Daoy (cell line): Measurements from ENCODE around the gene GTF3C5. TPM values are rescaled to one million over a fixed set of nuclear protein-coding genes. Genes with fewer than 3 reads are reported as not detected.
"Not testable (repeated sequence)": the region's sequence is repeated elsewhere in the genome, so short reads cannot be mapped to it uniquely, and the experiment has no call there.

Experiments
- DNase-seq: peaks from one replicate; pipeline ENCODE4 v3.0.0-alpha.2; 2015; ENCODE audit warnings: low read depth
- total RNA-seq: library from RNA; depleted of rRNA; stranded (reverse); fragments of >200 nt; shearing (Covaris generic); gene quantifications from 2 replicates; pipeline ENCODE4 v1.2.3, GENCODE V29; 2014

The GTF3C5 gene
- total RNA-seq, 1 experiment from 2014 or later = 118 TPM

DNA sequence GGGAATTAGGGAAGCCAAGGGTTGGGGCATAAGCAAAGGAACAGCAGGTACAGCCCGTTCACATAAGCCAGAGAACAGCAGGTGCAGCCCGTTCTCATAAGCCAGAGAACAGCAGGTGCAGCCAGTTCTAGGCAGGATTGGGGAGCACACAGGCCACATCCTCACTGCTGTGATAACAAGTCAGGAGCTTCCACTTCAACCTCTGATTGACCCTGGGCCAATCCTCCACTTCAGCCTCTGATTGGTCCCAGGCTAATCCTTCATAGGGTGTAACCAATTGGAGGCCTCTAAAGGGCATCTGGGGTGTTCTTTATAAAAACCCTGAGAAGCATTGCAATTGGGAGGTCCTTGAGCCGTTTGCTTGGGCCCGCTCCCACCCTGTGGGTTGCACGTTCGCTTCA lies 58.5 kb downstream of the GTF3C5 start:
- DNase-seq = no peak

DNA sequence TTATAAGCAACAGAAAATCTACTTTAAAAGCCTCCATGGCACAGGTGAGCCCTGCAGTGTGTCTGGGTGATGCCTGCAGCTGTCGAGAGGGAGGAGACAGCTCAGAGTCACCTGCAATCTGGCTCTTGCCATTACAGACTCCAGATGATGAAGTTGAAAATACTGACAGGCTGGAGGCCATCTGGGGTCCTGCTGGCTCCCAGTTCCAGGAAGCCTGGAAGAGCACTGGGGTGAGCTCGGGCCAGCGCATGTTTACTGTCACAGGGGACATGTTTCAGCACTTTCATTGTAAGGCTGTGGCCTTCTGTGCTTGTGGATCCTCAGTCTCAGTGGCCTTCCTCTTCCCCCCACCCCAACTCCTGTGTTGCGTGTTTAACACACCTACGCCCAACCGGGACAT lies 59.4 kb downstream of the GTF3C5 start:
- no peak for DNase-seq

DNA sequence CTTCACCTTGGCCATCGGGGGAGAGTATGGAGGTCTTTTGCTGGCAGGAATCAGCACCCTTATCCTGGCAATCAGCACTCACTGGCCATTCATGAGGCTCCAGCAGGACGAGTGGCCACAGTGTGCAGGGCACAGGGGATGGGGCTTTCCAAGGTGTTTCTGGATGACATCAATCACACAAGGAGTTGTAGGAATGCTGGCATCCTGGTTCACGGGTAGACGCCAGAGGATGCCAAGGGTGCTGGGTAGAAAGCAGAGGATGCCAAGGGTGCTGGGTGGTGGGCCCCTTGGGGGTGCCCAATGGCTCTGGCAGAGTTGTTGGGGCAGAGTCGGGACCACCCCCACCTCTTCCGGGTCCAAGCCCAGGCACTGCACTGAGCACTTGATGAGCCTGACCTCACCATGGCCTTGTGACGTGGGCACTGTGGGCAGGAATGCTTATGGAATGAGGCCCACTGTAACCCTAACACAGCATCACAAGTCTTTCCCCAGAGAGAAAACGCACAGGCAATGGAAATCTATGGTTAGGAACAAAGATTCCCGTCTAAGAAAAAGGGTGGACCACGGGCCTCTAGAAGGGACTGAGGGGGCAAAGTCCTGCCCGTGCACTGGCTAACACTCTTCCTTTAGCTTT lies 60.1 kb downstream of the GTF3C5 start:
- no peak for DNase-seq

DNA sequence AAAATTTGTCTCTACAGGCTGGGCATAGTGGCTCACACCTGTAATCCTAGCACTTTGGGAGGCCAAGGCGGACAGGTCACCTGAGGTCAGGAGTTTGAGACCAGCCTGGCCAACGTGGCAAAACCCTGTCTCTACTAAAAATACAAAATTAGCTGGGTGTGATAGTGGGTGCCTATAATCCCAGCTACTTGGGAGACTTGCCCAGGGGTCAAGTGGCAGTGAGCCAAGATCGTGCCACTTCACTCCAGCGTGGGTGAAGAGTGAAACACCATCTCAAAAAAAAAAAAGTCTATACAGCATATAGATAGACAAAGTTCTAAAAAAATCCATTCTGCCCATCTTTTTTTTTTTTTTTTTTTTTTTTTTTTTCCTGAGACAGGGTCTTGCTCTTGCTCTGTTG lies 63.6 kb downstream of the GTF3C5 start:
- DNase-seq = not testable (repeated sequence)

DNA sequence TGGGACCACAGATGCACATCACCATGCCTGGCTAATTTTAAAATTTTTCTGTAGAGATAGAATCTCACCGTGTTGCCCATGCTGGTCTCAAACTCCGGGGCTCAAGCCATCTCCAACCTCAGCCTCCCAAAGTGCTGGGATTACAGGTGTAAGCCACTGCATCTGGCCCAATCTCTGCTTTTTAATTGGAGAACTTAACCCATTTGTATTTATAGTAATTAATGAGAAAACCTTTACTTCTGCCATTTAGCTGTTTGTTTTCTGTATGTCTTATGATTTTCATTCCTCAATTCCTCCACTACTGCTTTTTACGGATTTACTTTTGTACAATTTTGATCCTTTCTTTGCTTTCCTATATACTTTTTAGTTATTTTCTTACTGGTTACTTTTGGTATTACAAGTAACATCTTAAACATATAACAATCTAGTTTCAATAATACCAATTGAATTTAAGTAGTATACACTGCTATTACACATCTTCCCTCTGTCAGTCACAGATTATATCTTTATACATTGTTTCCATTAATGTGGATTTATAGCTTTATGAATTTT lies 64.1 kb downstream of the GTF3C5 start:
- no peak for DNase-seq

DNA sequence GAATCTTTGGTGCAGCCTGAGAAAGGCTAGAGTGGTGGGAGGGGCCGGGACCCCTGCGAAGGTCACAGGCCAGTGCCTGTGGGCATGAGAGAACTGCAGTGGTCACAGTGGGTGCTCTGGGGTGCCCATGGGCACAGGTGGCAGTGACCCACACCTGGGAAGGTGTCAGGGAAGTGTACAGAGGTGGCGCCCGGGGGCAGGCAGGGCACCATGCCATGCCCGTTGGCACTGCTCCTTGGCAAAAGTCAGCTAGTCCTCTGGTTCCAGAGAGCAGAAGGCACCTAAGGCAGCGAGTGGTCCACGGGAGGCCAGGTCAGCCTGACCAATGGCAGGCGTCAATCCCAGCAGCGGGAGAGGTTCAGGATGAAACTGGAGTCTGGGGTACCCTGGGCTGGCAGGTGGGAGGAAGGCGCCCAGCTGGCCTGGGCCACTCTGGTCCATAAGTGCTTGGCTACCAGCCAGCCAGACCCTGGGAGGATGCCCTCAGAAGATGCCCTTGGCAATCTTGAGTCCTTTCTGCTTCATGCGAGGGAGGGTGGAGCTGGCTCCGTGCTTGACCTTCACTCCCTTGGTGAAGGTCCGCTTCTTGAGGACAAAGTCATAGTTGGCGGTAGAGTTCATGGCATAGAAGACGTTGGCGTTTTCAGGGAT lies 67.4 kb downstream of the GTF3C5 start:
- DNase-seq = no peak

DNA sequence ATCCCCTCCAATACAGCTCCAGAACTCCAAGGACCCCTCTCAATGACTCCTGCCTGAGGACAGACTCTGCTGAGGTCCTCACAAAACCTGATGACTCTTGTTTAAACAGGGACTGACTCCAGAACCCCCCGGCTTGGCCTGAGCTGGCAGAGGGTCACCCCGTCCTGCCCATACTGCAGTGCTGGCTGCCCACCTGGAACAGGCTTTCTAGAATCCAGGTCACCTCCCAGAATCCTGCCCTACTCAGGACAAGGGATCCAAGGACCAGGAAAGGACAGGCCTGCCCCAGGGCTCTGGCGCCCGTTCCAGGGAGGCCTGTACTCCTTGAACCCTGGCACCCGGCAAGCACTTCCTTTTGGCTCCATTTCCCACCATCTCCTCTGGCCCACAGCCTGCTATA lies 68.1 kb downstream of the GTF3C5 start:
- DNase-seq = no peak

DNA sequence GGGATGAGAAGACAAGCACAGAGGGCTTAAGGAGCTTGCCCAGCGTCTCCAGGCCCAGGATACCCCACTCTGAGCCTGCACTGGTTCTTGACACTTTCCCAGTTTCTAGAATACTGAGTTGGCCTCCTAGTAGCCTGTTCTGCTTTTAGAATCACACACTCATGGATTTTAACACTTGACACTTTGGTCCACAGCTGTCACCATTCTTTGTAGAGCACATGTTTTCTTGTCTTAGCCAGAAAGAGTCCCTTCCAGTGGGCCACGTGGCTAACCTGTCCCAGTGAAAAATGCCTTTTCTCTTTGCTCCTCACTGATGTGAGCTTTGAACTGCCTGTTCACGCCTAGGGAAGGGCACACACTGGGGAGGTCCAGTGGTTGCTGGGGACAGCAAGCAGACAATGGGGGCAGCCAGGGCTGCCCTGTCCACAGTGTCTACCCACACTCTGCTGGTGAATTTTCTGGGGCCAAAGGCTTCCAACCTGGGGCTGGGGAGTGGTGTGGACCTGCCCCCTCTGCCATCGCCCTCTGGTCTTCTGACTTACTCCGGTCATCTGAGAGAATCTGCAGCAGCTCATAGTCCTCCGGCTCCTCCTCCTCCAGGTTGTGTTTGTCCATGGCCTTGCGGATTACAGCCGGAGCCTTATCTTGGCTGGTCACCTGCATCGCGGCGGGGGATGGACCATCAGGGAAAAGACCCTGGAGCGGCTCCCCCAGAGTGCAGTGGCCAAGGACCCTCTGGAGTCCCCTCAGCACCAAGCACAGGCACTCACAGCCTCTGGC lies 69.1 kb downstream of the GTF3C5 start:
- DNase-seq = no peak

DNA sequence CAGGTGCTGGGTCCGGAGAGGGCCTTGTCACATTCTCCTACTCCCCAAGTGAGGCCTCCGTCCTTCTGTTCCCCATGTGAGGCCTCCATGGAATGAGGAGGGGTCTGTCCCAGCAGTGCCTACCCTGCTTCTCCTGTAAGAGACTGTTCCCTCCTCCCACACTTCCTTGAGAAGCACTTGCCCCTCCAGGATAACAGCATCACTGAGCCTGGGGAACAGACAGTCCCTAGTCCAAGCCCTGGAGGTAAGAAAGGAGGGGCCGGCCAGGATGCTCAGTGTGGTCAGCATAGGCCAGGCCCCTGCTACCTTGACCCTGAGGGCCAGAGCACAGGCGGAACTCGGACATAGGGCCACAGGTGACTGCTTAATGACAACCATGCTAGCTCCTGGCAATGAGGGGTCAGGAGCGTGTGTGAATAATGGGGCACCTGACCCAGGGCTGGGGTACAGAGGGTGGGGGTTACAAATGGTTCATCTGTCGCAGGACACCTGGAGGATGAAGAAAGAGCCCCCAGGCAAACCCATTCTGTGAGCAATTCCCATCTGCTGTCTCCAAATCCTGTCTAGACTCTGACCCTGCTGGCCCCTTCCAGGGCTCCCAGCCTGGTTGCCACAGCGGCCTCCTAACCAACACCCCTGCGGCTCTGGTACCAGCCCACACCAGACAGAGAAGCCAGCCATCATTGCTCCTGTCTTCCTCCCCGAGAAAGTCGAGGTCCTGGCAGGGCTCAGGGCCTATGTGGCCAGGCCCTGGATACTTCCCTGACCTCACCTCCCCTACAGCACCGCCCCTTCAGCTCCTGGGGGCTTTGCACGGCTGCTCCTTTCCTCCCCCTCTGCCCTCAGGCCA lies 69.9 kb downstream of the GTF3C5 start:
- no peak for DNase-seq

DNA sequence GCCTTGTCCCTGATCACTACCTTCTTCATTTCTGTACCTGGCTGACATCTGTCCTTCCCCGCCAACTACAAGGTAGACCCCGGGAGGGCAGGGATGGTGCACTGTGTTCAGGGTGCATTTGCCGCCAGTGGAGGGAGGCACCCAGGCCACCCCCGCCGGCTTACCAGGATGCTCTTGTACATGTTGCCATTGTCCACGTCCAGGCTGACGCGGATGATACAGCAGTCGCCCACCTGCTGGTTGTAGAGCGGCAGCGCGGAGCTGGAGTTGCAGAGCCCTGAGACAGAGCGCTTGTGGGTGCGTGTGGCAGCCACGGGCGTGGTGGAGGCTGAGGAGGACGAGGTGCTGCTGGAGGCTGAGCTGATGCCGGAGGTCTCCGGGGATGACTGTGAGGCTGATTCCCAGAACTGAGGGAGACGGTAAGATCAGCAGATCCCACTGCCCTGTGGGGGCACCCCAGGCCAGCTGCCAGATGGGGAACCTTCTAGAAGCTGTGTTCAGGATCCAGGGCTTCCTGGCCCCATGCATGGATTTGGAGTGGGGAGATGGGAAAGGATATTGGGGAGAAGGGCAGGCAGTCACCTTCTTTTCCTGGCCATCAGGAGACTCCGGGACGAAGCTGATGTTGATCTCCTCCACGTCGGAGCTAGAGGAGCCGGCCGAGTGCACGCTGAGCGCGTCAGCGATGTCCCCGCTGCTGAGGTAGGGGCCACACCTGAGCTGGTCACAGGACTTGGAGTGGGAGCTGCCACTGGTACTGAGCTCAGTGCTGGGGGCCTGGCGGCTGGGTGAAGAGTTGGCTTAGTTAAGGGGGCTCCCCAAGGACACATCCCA lies 70.8 kb downstream of the GTF3C5 start:
- DNase-seq = no peak

DNA sequence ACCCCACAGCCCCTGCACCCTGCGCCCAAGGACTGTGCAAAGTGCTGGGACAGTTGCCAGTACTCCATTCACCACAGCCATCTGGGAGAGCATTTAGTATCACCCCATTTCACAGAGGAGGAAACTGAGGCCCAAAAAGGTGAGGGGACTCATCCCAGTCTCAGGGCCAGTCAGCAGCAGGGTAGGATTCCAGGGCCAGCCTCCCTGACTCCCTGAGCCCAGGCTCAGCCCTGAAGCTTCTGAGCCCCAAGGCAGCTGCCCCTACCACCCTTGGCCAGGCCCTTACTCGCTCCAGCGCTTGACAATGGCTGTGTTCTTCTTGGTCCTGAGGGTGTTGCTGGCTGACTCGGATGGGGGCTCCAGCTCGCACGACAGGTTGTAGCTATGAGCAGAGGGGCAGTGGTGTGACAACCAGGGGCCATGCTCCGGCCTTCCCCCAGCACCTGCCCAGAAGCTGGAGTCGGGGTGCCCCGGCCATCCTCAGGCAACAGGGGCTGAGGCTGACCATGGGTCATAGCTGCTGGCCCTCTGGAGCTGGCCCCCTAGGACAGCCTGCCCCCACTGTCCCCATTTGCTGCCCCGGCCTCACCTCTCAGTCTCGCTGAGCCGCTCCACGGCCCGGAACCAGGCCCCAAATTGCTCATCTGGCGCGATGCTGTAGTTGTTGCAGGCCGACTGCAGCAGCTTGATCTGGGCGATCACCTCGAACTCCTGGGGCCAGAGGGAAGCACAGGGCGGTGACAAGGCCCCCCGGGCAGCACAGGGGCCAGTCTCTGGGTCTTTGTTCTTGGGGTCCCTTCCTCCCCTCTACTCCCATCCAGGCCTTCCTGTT lies 71.6 kb downstream of the GTF3C5 start:
- no peak for DNase-seq

DNA sequence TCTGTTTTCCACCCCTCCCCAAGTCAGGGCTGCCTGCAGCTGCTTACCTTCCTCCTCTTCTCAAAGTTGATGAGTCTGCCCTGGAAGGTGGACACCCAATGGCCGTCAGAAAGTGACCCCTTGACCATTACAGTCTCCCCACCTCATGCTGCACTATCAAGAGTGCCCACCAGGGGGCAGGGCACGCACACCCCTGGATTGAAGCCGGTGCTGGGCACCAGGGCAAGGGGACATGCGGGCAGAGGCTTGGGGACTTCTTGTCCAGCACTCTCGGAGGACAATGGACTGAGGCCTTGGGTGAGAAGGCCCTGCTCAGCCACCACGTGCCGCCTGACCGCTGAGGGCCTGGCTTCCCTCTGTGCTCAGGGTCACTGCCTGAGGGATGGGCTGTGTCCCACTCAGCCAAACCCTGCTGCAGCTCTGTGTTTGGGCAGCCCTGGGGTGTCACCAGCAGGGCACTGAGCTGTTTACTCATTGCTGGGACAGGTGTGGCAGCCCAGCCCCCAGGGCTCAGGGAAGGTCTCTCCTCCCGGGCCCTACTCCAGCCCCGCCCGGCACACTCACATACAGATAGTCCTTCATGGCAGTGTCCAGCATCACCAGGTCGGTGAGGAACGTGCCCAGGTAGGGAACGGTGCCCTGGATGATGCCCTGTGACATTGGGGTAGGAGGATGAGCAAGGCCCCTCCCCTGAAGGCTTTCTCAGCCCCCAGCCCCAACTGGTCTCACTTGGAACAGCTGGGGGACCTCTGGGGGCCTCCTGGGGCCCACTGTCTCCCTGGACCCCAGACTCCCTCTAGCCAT lies 72.6 kb downstream of the GTF3C5 start:
- DNase-seq = peak; percentile 50

DNA sequence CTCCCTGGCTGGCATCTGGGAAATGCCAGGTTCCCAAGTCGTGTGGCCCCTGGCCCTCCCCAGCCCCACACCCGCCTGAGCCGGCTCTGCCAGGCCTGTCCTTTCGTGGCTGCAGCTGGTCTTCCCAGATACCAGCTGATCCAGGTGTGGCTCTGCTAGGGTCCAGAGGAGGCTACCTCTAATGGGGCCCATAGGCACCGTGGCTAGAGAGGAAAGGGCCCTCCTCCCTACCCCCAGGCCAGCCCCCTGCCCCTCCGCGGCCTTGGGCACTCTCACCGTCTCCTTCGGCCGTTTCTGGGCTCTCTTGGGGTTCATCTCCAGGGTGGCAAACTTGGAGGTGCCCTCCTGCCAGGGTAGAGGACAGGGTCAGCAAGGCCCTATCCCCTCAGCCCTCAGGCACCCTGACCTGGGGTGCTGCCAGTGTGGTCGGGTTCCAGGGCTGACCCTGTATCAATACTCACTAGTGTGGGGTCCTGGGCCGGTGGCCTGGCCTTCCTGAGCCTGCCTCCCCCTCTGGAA lies 73.2 kb downstream of the GTF3C5 start:
- peak; percentile 1 for DNase-seq

DNA sequence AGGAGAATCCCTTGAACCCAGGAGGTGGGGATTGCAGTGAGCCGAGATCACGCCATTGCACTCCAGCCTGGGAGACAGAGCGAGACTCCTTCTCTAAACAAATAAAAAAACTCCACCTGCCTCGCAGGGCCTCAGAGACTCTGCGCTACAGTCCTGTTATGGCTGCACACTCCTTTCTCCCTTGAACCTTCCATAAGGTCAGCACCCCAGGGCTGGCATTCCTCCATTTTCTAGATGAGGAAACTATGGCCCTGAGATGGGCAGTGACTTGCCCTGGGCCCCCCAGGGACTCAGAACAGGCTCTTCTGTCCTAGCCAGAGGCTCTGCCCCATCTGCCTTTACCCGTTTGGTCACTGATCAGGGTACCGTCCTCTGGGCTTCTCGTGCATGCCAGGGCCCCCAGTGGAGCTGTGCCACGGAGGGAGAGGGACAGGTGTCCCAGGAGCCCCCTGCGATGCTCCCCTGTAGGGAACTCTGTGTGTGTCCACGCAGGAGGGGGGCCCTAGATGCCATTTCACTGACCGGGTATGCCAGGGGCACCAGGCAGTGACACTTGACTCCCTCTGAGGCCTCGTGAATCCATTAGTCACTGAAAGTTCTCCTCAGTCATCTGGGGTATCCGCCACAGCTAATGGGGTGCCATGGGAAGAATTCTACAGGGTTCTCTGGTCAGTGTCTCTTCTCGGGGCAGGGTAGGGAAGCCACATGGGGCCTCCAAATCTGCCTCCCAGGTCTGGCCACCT lies 74.1 kb downstream of the GTF3C5 start:
- peak; percentile 1 for DNase-seq

DNA sequence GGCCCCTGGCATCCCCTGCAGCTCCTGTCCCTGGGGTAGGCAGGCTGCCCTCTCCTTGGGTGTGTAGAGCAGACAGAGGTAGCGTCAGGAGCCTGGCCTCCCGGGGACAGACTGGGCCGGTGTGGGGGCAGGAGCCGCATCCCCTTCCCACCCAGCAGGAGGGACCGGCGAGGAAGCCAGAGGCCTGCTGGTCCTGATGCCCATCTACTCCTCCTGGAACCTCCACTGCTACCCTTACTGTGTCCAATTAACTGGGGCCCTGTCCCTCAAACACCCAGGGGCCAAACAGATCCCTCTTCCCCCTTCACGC lies 74.6 kb downstream of the GTF3C5 start:
- DNase-seq = no peak

DNA sequence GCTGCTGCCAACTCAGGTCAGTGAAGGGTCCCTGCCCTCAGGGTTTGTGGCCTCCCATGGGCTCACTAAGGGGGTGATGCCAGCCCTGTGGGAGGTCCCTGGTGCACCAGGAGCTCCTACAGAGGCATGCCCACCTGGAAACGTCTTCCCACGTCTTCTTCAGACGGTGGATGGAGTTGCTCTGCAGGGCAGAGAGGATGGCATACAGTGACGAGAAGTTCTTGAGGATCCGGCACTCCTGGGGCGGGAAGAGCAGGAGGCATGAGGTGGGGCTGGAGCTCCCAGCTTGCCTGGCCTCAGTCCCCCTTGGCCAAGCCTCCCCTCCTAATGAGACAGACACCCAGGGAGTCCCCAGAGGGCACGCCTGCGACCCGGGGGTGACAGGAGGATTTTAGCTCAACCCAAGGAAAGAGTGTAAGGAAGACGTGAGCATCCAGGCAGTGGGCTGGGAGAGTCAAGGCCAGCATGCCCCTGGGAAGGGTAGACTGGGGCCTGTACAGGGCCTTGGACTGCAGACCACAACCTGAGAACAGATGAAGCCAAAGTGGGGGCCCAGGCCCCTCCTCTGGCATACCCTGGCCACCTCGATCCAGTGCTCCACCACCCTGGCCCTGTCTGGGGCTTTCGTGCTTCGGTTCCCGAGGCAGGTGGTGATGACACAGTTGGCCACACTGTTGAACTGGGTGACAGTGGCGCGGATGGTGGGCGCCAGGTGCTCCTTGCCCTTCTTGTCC lies 75.9 kb downstream of the GTF3C5 start:
- DNase-seq = peak; percentile 2

DNA sequence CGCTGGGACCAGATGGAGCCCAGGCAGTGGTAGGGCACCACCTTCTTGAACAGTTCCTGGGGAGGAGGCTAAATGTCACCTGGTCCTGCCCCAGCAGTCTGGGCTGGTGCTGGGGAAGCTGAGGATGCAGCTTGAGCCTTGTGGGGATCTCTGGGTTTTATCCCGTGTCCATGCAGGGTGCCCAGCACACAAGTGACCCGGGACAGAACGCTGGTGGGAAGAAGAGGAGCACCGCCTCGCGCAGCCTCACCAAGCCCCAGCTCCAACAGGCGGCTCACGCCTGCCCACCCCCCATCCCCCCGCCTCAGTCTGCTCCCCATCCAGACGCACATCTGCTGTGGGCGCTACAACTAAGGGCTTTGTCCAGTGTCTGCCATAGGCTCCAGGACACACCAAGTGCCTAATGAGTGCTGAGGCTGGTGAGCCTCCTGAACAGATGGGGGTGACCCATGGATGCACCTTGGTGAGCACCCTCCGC lies 76.5 kb downstream of the GTF3C5 start:
- DNase-seq = no peak
